ENCODE data around the gene PLEKHM1.
"Not testable (repeated sequence)": the region's sequence is repeated elsewhere in the genome, so short reads cannot be mapped to it uniquely, and the experiment has no call there.

DNA sequence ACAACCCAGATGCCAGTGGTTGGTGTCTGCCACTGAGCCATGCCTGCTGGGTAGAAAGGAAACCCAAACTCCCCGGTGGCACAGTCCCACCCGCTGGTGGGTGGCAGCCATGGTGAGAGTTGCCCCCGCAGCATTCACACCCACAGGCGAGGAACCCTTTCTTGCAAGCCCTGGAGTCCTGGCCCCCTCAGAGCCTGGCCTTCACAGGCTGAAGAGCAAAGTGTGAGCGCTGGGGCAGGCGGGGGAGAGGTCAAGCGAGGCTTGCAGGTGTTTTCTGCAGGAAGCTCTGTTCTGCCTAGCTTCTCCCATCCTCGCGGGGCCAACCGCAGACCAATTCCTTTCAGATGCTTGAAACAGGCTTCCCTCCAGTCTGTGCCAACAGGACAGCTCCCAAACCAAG is 38.9 kb downstream of the PLEKHM1 start:
- TF ChIP-seq, protein P1, sequence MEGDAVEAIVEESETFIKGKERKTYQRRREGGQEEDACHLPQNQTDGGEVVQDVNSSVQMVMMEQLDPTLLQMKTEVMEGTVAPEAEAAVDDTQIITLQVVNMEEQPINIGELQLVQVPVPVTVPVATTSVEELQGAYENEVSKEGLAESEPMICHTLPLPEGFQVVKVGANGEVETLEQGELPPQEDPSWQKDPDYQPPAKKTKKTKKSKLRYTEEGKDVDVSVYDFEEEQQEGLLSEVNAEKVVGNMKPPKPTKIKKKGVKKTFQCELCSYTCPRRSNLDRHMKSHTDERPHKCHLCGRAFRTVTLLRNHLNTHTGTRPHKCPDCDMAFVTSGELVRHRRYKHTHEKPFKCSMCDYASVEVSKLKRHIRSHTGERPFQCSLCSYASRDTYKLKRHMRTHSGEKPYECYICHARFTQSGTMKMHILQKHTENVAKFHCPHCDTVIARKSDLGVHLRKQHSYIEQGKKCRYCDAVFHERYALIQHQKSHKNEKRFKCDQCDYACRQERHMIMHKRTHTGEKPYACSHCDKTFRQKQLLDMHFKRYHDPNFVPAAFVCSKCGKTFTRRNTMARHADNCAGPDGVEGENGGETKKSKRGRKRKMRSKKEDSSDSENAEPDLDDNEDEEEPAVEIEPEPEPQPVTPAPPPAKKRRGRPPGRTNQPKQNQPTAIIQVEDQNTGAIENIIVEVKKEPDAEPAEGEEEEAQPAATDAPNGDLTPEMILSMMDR (IDR thresholded peaks at IDR 0.05), result not testable (repeated sequence)
- TF ChIP-seq POLR2A (IDR thresholded peaks at IDR 0.05), result not testable (repeated sequence)
